GM12878 (cell line): ENCODE results near the gene C1QB. TPM values are rescaled to one million over a fixed set of nuclear protein-coding genes. Genes with fewer than 3 reads are reported as not detected.

ENCODE experiments used
- ATAC-seq: fragments of 200-7000 bp; cut with Tn5 transposase; 3 replicates; pipeline ENCODE4 v1.9.1; 2020; ENCODE audit warnings: mild to moderate bottlenecking, moderate library complexity
- BruUV-seq: library from RNA; stranded (reverse); fragments of 400-500 nt; replicated peaks from 2 replicates; lab custom pipeline; 2021; lab: Mats Ljungman, UMichigan
- CTCF ChIA-PET: fragments of 300-600 bp; sonication (Branson Sonifier 250); formaldehyde crosslinking; extraction: SDS; loops from one replicate; lab custom pipeline; 2021; ENCODE audit warnings: inconsistent platforms; lab: Yijun Ruan, JAX
- POLR2A ChIA-PET: fragments of 350-600 bp; formaldehyde crosslinking; extraction: SDS; loops from one replicate; lab custom pipeline; 2021; ENCODE audit warnings: inconsistent platforms; lab: Charles Lee
- RAD21 ChIA-PET: fragments of 300-600 bp; sonication (Branson Sonifier 250); formaldehyde crosslinking; loops from one replicate; lab custom pipeline; 2023; ENCODE audit warnings: antibody characterized with exemption; ENCODE audit not compliant: unreplicated experiment; lab: Charles Lee
- SMC1A ChIA-PET: fragments of 300-600 bp; sonication (Branson Sonifier 250); formaldehyde crosslinking; loops from one replicate; lab custom pipeline; 2023; ENCODE audit not compliant: unreplicated experiment, uncharacterized antibody; lab: Charles Lee
- DNase-seq: peaks from one replicate; pipeline ENCODE4 v3.0.0-alpha.2; 2011; ENCODE audit warnings: low read depth, low spot score
- FAIRE-seq: peaks from 3 replicates; lab custom pipeline; 2011; peaks lifted over from hg19 to GRCh38; lab: Jason Lieb, UNC
- H2AFZ ChIP-seq: 2 replicates; pipeline ENCODE4 v1.6.0; 2011; ENCODE audit warnings: low read depth, low read length, control low read depth; ENCODE audit not compliant: control insufficient read depth
- H3K27ac ChIP-seq: 2 replicates; pipeline ENCODE4 v1.5.1; 2011; ENCODE audit warnings: control low read depth; ENCODE audit not compliant: control insufficient read depth, insufficient read depth
- H3K27me3 ChIP-seq, 2 experiments: replicated peaks in 1 of 2; 2 replicates each; pipeline versions ENCODE4 v1.6.0 to v1.6.1; 2011; ENCODE audit warnings: low read length in 1 of 2; ENCODE audit not compliant: control insufficient read depth in 2 of 2, insufficient read depth in 2 of 2
- H3K36me3 ChIP-seq, 2 experiments: 2 replicates each; pipeline ENCODE4 v1.5.1; 2011; ENCODE audit warnings: low read length in 1 of 2; ENCODE audit not compliant: control insufficient read depth in 2 of 2, insufficient read depth in 2 of 2
- H3K4me1 ChIP-seq: 2 replicates; pipeline ENCODE4 v1.6.1; 2011; ENCODE audit warnings: mild to moderate bottlenecking, low read length, moderate library complexity, mixed read lengths; ENCODE audit not compliant: control insufficient read depth, insufficient read depth
- H3K4me2 ChIP-seq: 2 replicates; pipeline ENCODE4 v1.6.0; 2011; ENCODE audit warnings: control low read depth; ENCODE audit not compliant: control insufficient read depth, insufficient read depth
- H3K4me3 ChIP-seq: fragments of 200-600 bp; sonication (generic); 2 replicates; pipeline ENCODE4 v1.5.1; 2016
- H3K79me2 ChIP-seq: 2 replicates; pipeline ENCODE4 v1.6.0; 2011; ENCODE audit warnings: low read length; ENCODE audit not compliant: control insufficient read depth, insufficient read depth
- H3K9ac ChIP-seq: 2 replicates; pipeline ENCODE4 v1.8.0; 2011; ENCODE audit warnings: low read length, control low read depth, mixed read lengths; ENCODE audit not compliant: control insufficient read depth, insufficient read depth
- H3K9me3 ChIP-seq: replicated peaks from 3 replicates; pipeline ENCODE4 v1.5.1; 2011; ENCODE audit warnings: mild to moderate bottlenecking, low read length; ENCODE audit not compliant: control insufficient read depth, insufficient read depth
- H4K20me1 ChIP-seq: 2 replicates; pipeline ENCODE4 v1.6.0; 2011; ENCODE audit not compliant: control insufficient read depth, insufficient read depth
- CHD2 ChIP-seq: IDR thresholded peaks from 2 replicates; pipeline ENCODE4 v1.6.1; 2011; ENCODE audit warnings: low read depth, low read length, improper control_type of control experiment, borderline replicate concordance
- CHD4 ChIP-seq: fragments of 200-600 bp; sonication (generic); IDR thresholded peaks from 2 replicates; pipeline ENCODE4 v1.6.1; 2016; ENCODE audit warnings: mild to moderate bottlenecking
- EZH2 ChIP-seq: IDR thresholded peaks from 2 replicates; pipeline ENCODE4 v1.6.1; 2012; ENCODE audit warnings: low read depth, mild to moderate bottlenecking, control low read depth, inconsistent platforms, low read length, borderline replicate concordance; ENCODE audit not compliant: control insufficient read depth
- FOXM1 ChIP-seq: IDR thresholded peaks from 2 replicates; pipeline ENCODE4 v1.6.1; 2012; ENCODE audit warnings: low read depth, mild to moderate bottlenecking, inconsistent platforms, low read length, moderate library complexity
- KAT2A ChIP-seq: conservative IDR thresholded peaks from 2 replicates; pipeline ENCODE4 v1.6.1; 2011; ENCODE audit warnings: low read depth, low read length; ENCODE audit not compliant: control insufficient read depth
- PAX5 ChIP-seq: IDR thresholded peaks from 2 replicates; pipeline ENCODE4 v1.6.1; 2011; ENCODE audit warnings: low read depth, low read length, borderline replicate concordance
- POLR2AphosphoS2 ChIP-seq: IDR thresholded peaks from 2 replicates; pipeline ENCODE4 v1.6.1; 2011; ENCODE audit warnings: low read depth, mild to moderate bottlenecking, low read length, improper control_type of control experiment, moderate library complexity
- RBBP5 ChIP-seq: fragments of 200-600 bp; sonication (generic); conservative IDR thresholded peaks from 2 replicates; pipeline ENCODE4 v1.6.1; 2016
- TCF12 ChIP-seq: IDR thresholded peaks from 2 replicates; pipeline ENCODE4 v1.6.1; 2011; ENCODE audit warnings: low read depth, mild to moderate bottlenecking, low read length
- WGBS: methylation state at CpG from one replicate; pipeline ENCODE4 v1.1.6; 2016; ENCODE audit warnings: low lambda C conversion rate; ENCODE audit not compliant: insufficient replicate concordance, insufficient coverage; ENCODE audit errors: missing lambda C conversion rate; 5-methylcytosine and 5-hydroxymethylcytosine counted together
- in situ Hi-C: fragments of 300-500 bp; cut with MboI; formaldehyde crosslinking; loops from 9 replicates; pipeline ENCODE4 v1.14.3; 2018; ENCODE audit warnings: mixed read lengths
- intact Hi-C: fragments of 100-400 bp; cut with micrococcal nuclease; formaldehyde crosslinking; loops from one replicate; pipeline ENCODE4 v1.14.2; 2022; ENCODE audit not compliant: unreplicated experiment
- polyA plus RNA-seq, 11 experiments: library from polyadenylated mRNA; depleted of rRNA in 4 of 11; unstranded in 6 of 11; stranded (reverse) in 5 of 11; fragments of >200 nt; fragmentation: Nextera tagmentation in 4 of 11; fragmentation: Illumina TruSeq in 1 of 11; extraction: Ambion mirVana in 4 of 11; extraction: Trizol in 1 of 11; gene quantifications; 1 replicate in 1 of 11; 2 replicates in 10 of 11; pipeline versions ENCODE4 v1.2.1 to v1.2.3, GENCODE V29; 2011 to 2016; ENCODE audit warnings: inconsistent platforms in 2 of 11, missing spikeins in 2 of 11, low read depth in 1 of 11
- total RNA-seq, 4 experiments: library from RNA; depleted of rRNA in 3 of 4; stranded (reverse); fragments of >200 nt in 3 of 4; fragmentation: Illumina TruSeq in 1 of 4; extraction: Trizol in 1 of 4; gene quantifications; 2 replicates each; pipeline versions ENCODE4 v1.2.1 to v1.2.3, GENCODE V29; 2013 to 2021
- TF ChIP-seq, protein P1 (sequence below), 3 experiments: IDR thresholded peaks in 2 of 3; conservative IDR thresholded peaks in 1 of 3; 2 replicates each; pipeline ENCODE4 v1.5.1; 2011; ENCODE audit warnings: low read depth in 3 of 3, low read length in 3 of 3, mild to moderate bottlenecking in 3 of 3, control low read depth in 2 of 3, moderate library complexity in 2 of 3, inconsistent platforms in 1 of 3, mixed read lengths in 1 of 3; ENCODE audit not compliant: control insufficient read depth in 2 of 3, insufficient read depth in 1 of 3; ENCODE audit errors: extremely low read depth in 1 of 3
- TF ChIP-seq, protein P2 (sequence below): fragments of 450-650 bp; IDR thresholded peaks from 2 replicates; pipeline ENCODE4 v1.6.1; 2016; ENCODE audit warnings: mild to moderate bottlenecking

C1QB gene
- total and polyA plus RNA-seq, 10 of the 15 experiments (the other 5 are each of a cell fraction or from before 2014, with no cell fraction given) = 0.62 TPM; not detected in 9

DNA sequence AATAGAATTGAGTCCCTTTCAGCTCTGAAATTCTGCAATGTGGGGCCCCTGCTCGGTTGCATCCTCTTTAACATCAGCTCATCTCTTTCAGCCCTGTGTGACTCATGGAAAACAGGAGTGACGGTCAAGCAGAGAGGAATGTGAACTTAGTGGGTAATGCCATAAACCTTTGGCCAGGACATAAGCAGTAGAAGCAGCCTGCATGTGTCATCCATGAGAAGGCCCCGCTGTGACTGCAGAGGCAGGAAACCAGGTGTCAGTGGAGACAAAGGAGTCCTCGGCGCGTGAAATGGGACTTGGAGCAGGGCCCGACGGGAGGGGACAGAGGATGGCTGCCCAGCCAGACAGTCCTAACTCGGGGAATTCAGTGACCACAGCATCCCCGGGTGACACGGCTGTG lies 36.5 kb downstream of the C1QB start:
- Histone ChIP-seq H3K9ac (no peak overlapping the region), H3K27me3 (peaks cover 1 to 3% of the 10 kb centered on the region in 2 experiments; a peak in 2 of 4 replicates)
- ATAC-seq = no peak
- TF ChIP-seq CHD4 = no peak
- TF ChIP-seq TCF12 = no peak
- TF ChIP-seq, all 136 proteins: peak for 0
- no TSS peak for BruUV-seq
- ChIA-PET POLR2A (no interaction called here), RAD21 (no interaction called here), SMC1A (no interaction called here), CTCF (interaction anchor here (1.7 kb wide), 1 partner anchor 15 kb away, joined by 7 read pairs; no protein-coding TSS in a partner anchor)
- Histone ChIP-seq H2AFZ (no peak overlapping the region), H4K20me1 (no peaks in the 10 kb centered on the region), H3K27ac (no peak overlapping the region), H3K9me3 (no peaks in the 10 kb centered on the region), H3K36me3 (no peaks in the 10 kb centered on the region), H3K4me2 (no peak overlapping the region), H3K79me2 (no peaks in the 10 kb centered on the region), H3K4me1 (no peaks in the 10 kb centered on the region), H3K4me3 (no peak overlapping the region)
- 56% methylated on average over 11 of the region's 11 CpGs for WGBS
- DNase-seq = no peak
- in situ Hi-C loops (no loop called here), intact Hi-C loops (no loop called here)
- FAIRE-seq = no peak

DNA sequence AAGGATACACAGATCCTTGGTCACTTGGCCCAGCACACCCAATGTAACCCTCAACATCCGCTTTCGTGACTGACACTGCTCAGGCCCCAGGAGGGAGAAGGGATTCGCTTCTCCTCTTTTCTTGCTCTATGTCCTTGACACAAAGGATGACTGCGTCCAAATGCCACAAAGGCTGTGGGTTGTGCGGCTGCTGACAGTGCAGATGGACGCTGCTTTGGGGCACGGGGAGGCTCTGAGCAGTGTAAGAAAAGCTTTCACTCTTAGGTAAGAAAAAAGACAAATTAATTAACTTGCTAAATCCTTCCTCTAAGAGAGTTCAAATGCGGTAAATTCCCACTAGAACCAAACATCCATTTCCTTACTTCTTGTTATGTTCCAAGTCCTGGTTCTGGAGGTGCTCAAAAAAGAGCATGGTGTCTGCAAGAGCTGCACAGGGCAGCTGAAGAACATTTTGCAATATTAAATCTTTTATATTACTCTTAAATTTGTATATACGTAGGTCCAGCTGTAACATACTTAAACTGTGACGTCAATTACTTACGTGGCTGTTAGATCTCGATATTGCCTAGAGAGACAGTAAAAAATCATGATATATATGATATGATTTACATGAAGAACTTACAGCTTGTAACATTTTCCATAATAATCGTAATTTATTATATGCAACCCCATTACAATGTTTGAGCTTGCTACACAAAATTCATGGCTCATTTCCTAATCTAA lies 38.2 kb downstream of the C1QB start:
- H3K9ac ChIP-seq = no peak overlapping the region
- ATAC-seq (no peak), FAIRE-seq (no peak), DNase-seq (no peak)
- BruUV-seq = no TSS peak
- intact Hi-C loops (no loop called here), in situ Hi-C loops (no loop called here)
- peaks cover 3% of the 10 kb centered on the region in 2 experiments; a peak in 2 of 4 replicates for H3K27me3 ChIP-seq
- no peaks in the 10 kb centered on the region for H3K79me2 ChIP-seq
- no peak overlapping the region for H3K4me3 ChIP-seq
- ChIA-PET POLR2A (no interaction called here), CTCF (interaction anchor here (0.8 to 1.0 kb wide), 2 partner anchors 13 to 130 kb away, joined by 3 to 4 read pairs; no protein-coding TSS in a partner anchor), RAD21 (no interaction called here), SMC1A (no interaction called here)
- 33% methylated on average over 13 of the region's 13 CpGs for WGBS
- H3K36me3 ChIP-seq = no peaks in the 10 kb centered on the region
- no peaks in the 10 kb centered on the region for H3K4me1 ChIP-seq
- H3K4me2 ChIP-seq = no peak overlapping the region
- H4K20me1 ChIP-seq = no peaks in the 10 kb centered on the region
- no peak overlapping the region for H2AFZ ChIP-seq
- no peaks in the 10 kb centered on the region for H3K9me3 ChIP-seq
- H3K27ac ChIP-seq = no peak overlapping the region
- TF ChIP-seq CHD2 (no peak), FOXM1 (no peak), PAX5 (no peak), KAT2A (no peak), EZH2 (no peak), POLR2AphosphoS2 (no peak), RBBP5 (no peak)
- TF ChIP-seq, protein P1, sequence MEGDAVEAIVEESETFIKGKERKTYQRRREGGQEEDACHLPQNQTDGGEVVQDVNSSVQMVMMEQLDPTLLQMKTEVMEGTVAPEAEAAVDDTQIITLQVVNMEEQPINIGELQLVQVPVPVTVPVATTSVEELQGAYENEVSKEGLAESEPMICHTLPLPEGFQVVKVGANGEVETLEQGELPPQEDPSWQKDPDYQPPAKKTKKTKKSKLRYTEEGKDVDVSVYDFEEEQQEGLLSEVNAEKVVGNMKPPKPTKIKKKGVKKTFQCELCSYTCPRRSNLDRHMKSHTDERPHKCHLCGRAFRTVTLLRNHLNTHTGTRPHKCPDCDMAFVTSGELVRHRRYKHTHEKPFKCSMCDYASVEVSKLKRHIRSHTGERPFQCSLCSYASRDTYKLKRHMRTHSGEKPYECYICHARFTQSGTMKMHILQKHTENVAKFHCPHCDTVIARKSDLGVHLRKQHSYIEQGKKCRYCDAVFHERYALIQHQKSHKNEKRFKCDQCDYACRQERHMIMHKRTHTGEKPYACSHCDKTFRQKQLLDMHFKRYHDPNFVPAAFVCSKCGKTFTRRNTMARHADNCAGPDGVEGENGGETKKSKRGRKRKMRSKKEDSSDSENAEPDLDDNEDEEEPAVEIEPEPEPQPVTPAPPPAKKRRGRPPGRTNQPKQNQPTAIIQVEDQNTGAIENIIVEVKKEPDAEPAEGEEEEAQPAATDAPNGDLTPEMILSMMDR (IDR thresholded peaks at IDR 0.05 in 2 of 3, conservative IDR thresholded peaks at IDR 0.05 in 1 of 3; ENCODE audit: control insufficient read depth in 2 of 3, extremely low read depth in 1 of 3, insufficient read depth in 1 of 3, low read depth in 3 of 3, low read length in 3 of 3) = no peak
- TF ChIP-seq, protein P2, sequence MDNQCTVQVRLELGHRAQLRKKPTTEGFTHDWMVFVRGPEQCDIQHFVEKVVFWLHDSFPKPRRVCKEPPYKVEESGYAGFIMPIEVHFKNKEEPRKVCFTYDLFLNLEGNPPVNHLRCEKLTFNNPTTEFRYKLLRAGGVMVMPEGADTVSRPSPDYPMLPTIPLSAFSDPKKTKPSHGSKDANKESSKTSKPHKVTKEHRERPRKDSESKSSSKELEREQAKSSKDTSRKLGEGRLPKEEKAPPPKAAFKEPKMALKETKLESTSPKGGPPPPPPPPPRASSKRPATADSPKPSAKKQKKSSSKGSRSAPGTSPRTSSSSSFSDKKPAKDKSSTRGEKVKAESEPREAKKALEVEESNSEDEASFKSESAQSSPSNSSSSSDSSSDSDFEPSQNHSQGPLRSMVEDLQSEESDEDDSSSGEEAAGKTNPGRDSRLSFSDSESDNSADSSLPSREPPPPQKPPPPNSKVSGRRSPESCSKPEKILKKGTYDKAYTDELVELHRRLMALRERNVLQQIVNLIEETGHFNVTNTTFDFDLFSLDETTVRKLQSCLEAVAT = no peak
